K562 (cell line): ENCODE measurements around the gene ACSL5. TPM values are rescaled to one million over a fixed set of nuclear protein-coding genes. Genes with fewer than 3 reads are reported as not detected.

Experiments used
- ATAC-seq: fragments of 200-7000 bp; cut with Tn5 transposase; 3 replicates; pipeline ENCODE4 v1.9.1; 2020; ENCODE audit warnings: moderate library complexity
- BruUV-seq: library from RNA; stranded (reverse); fragments of 400-500 nt; replicated peaks from 2 replicates; lab custom pipeline; 2021; lab: Mats Ljungman, UMichigan
- CTCF ChIA-PET: fragments of 300-600 bp; formaldehyde crosslinking; extraction: SDS; loops from one replicate; lab custom pipeline; 2021; ENCODE audit warnings: low intra/inter-chr PET ratio; lab: Yijun Ruan, JAX
- POLR2A ChIA-PET: fragments of 300-600, 350-650 bp; sonication (Branson Sonifier 250); formaldehyde crosslinking; extraction: SDS; loops from one replicate; lab custom pipeline; 2021; ENCODE audit warnings: antibody characterized with exemption, inconsistent platforms; lab: Yijun Ruan, JAX
- DNase-seq, 4 experiments: peaks; one replicate each; pipeline versions ENCODE4 v3.0.0 to v3.0.0-alpha.2; 2011 to 2018; ENCODE audit warnings: low spot score in 3 of 4, mixed read lengths in 3 of 4; ENCODE audit errors: extremely low read depth in 1 of 4
- FAIRE-seq: peaks from 2 replicates; lab custom pipeline; 2011; peaks lifted over from hg19 to GRCh38; lab: Jason Lieb, UNC
- H2AFZ ChIP-seq: 2 replicates; pipeline ENCODE4 v1.6.0; 2011; ENCODE audit warnings: low read depth, low read length, control low read depth, inconsistent platforms
- H3K27ac ChIP-seq: fragments of 200-600 bp; 3 replicates; pipeline ENCODE4 v1.8.0; 2011; ENCODE audit warnings: low read depth, mild to moderate bottlenecking, control low read depth, inconsistent platforms, low read length, moderate library complexity, mixed read lengths; ENCODE audit errors: extremely low read depth
- H3K27me3 ChIP-seq, 2 experiments: fragments of 300-600 bp in 1 of 2; 2 replicates in 1 of 2; 3 replicates in 1 of 2; pipeline versions ENCODE4 v1.6.0 to v1.8.0; 2011; ENCODE audit warnings: inconsistent platforms in 2 of 2, low read length in 2 of 2, mild to moderate bottlenecking in 1 of 2, mixed read lengths in 1 of 2, moderate library complexity in 1 of 2; ENCODE audit not compliant: control insufficient read depth in 2 of 2, insufficient read depth in 2 of 2
- H3K36me3 ChIP-seq: fragments of 300-600 bp; 3 replicates; pipeline ENCODE4 v1.8.0; 2011; ENCODE audit warnings: mild to moderate bottlenecking, low read length, inconsistent platforms; ENCODE audit not compliant: control insufficient read depth, insufficient read depth
- H3K4me1 ChIP-seq, 2 experiments: fragments of 200-600 bp in 1 of 2; replicated peaks in 1 of 2; 2 replicates in 1 of 2; 3 replicates in 1 of 2; pipeline versions ENCODE4 v1.5.1 to v1.8.0; 2011; ENCODE audit warnings: inconsistent platforms in 2 of 2, low read length in 2 of 2, mild to moderate bottlenecking in 1 of 2, mixed read lengths in 1 of 2, moderate library complexity in 1 of 2; ENCODE audit not compliant: control insufficient read depth in 2 of 2, insufficient read depth in 2 of 2
- H3K4me2 ChIP-seq: 2 replicates; pipeline ENCODE4 v1.6.1; 2011; ENCODE audit warnings: low read length, control low read depth, inconsistent platforms, mixed read lengths; ENCODE audit not compliant: insufficient read depth
- H3K4me3 ChIP-seq: fragments of 200-600 bp; sonication (generic), shearing (Covaris generic); 2 replicates; pipeline ENCODE4 v1.5.1; 2016; ENCODE audit warnings: control low read depth, inconsistent platforms
- H3K79me2 ChIP-seq: fragments of 200-600 bp; 3 replicates; pipeline ENCODE4 v1.8.0; 2011; ENCODE audit warnings: low read length, inconsistent platforms; ENCODE audit not compliant: control insufficient read depth, insufficient read depth
- H3K9ac ChIP-seq, 2 experiments: 2 replicates each; pipeline versions ENCODE4 v1.6.0 to v1.6.1; 2011; ENCODE audit warnings: low read depth in 2 of 2, low read length in 2 of 2, control low read depth in 1 of 2, inconsistent platforms in 1 of 2, mild to moderate bottlenecking in 1 of 2, mixed read lengths in 1 of 2; ENCODE audit not compliant: insufficient read depth in 1 of 2
- H3K9me1 ChIP-seq: one replicate; pipeline ENCODE4 v1.6.0; 2011; ENCODE audit warnings: inconsistent platforms, mild to moderate bottlenecking, low read length, moderate library complexity; ENCODE audit not compliant: control insufficient read depth, insufficient read depth
- H3K9me3 ChIP-seq: replicated peaks from 2 replicates; pipeline ENCODE4 v1.5.1; 2011; ENCODE audit warnings: low read depth, low read length, inconsistent platforms; ENCODE audit not compliant: control insufficient read depth, insufficient read depth
- H4K20me1 ChIP-seq: replicated peaks from 2 replicates; pipeline ENCODE4 v1.6.1; 2011; ENCODE audit warnings: low read length, inconsistent platforms, mixed read lengths; ENCODE audit not compliant: control insufficient read depth, insufficient read depth
- CBX1 ChIP-seq: sonication (generic); IDR thresholded peaks from 2 replicates; pipeline ENCODE4 v1.6.1; 2016; ENCODE audit warnings: antibody characterized with exemption, low read depth, mild to moderate bottlenecking
- GTF2F1 ChIP-seq: IDR thresholded peaks from 2 replicates; pipeline ENCODE4 v1.6.1; 2011; ENCODE audit warnings: low read depth, low read length, improper control_type of control experiment
- HIVEP1 ChIP-seq: fragments of 250-450 bp; sonication (Bioruptor Pico); IDR thresholded peaks from 2 replicates; pipeline ENCODE4 v1.4.0; 2020; ENCODE audit warnings: mild to moderate bottlenecking
- NFIC ChIP-seq: fragments of 450-650 bp; IDR thresholded peaks from 2 replicates; pipeline ENCODE4 v1.6.1; 2017; ENCODE audit warnings: mild to moderate bottlenecking, inconsistent platforms
- TAF15 ChIP-seq: fragments of 200-400 bp; formaldehyde crosslinking; IDR thresholded peaks from 2 replicates; pipeline ENCODE4 v1.6.1; 2017; ENCODE audit warnings: mild to moderate bottlenecking, low read depth, low read length, moderate library complexity
- ZNF282 ChIP-seq: sonication (generic); formaldehyde crosslinking; IDR thresholded peaks from 2 replicates; pipeline ENCODE4 v1.8.1; 2023; ENCODE audit warnings: missing genetic modification reagents
- WGBS: fragments of 100-300 bp; shearing (Covaris generic); methylation state at CpG from one replicate; pipeline ENCODE4 v1.1.6; 2016; ENCODE audit warnings: low coverage, mixed read lengths; ENCODE audit not compliant: insufficient coverage; ENCODE audit errors: missing lambda C conversion rate; 5-methylcytosine and 5-hydroxymethylcytosine counted together
- in situ Hi-C: fragments of 300-500 bp; cut with MboI; formaldehyde crosslinking; loops from 4 replicates; pipeline ENCODE4 v1.15.0; 2018; ENCODE audit warnings: inconsistent platforms, mixed read lengths
- intact Hi-C: fragments of 100-400 bp; cut with micrococcal nuclease; formaldehyde crosslinking; loops from 2 replicates; pipeline ENCODE4 v1.14.2; 2022
- polyA plus RNA-seq, 8 experiments: library from polyadenylated mRNA; depleted of rRNA in 4 of 8; stranded (reverse) in 5 of 8; unstranded in 3 of 8; fragments of >200 nt; fragmentation: Nextera tagmentation in 2 of 8; fragmentation: Illumina TruSeq in 1 of 8; extraction: Ambion mirVana in 2 of 8; extraction: Trizol in 1 of 8; gene quantifications; 2 replicates each; pipeline versions ENCODE4 v1.2.1 to v1.2.3, GENCODE V29; 2011 to 2014; ENCODE audit warnings: inconsistent platforms in 1 of 8, missing spikeins in 1 of 8
- total RNA-seq, 7 experiments: library from RNA; depleted of rRNA in 6 of 7; stranded (reverse); fragments of >200 nt in 6 of 7; fragmentation: Illumina TruSeq in 2 of 7; extraction: Trizol in 2 of 7; gene quantifications; 2 replicates each; pipeline versions ENCODE4 v1.2.1 to v1.2.3, GENCODE V29; 2011 to 2021; ENCODE audit warnings: low replicate concordance in 1 of 7
- TF ChIP-seq, protein P1 (sequence below): fragments of 250-450 bp; sonication (Bioruptor Pico); IDR thresholded peaks from 2 replicates; pipeline ENCODE4 v1.8.0; 2022; ENCODE audit warnings: moderate library complexity, mild to moderate bottlenecking, inconsistent platforms

Gene ACSL5
- total and polyA plus RNA-seq, 9 of the 15 experiments (the other 6 are each of a cell fraction or from before 2014, with no cell fraction given): 0.19 to 1.4 (median 0.55) TPM

GRCh38 chr10:112397592-112397991, 23.7 kb downstream of the ACSL5 start:
- POLR2A ChIA-PET: no interaction called here
- TF ChIP-seq GTF2F1: no peak
- TF ChIP-seq TAF15: no peak
- TF ChIP-seq CBX1: no peak
- TF ChIP-seq NFIC: no peak
- TF ChIP-seq, protein P1, sequence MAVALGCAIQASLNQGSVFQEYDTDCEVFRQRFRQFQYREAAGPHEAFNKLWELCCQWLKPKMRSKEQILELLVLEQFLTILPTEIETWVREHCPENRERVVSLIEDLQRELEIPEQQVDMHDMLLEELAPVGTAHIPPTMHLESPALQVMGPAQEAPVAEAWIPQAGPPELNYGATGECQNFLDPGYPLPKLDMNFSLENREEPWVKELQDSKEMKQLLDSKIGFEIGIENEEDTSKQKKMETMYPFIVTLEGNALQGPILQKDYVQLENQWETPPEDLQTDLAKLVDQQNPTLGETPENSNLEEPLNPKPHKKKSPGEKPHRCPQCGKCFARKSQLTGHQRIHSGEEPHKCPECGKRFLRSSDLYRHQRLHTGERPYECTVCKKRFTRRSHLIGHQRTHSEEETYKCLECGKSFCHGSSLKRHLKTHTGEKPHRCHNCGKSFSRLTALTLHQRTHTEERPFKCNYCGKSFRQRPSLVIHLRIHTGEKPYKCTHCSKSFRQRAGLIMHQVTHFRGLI (CRISPR knock-in tag): no peak
- no peak for TF ChIP-seq HIVEP1
- TF ChIP-seq ZNF282 (CRISPR knock-in tag): no peak
- TF ChIP-seq, all 486 proteins: peak for 0
- in situ Hi-C loops: no loop called here
- no peaks in the 10 kb centered on the region for H3K9me1 ChIP-seq
- no peak overlapping the region for H3K27ac ChIP-seq
- no peaks in the 10 kb centered on the region for H3K9me3 ChIP-seq
- 10% methylated on average over 2 of the region's 2 CpGs for WGBS
- H3K4me3 ChIP-seq: no peak overlapping the region
- FAIRE-seq (no peak), ATAC-seq (no peak), DNase-seq (no peak)
- H3K36me3 ChIP-seq: no peaks in the 10 kb centered on the region
- CTCF ChIA-PET: no interaction called here
- H3K4me2 ChIP-seq: no peak overlapping the region
- H3K4me1 ChIP-seq: no peaks in the 10 kb centered on the region
- H2AFZ ChIP-seq: no peak overlapping the region
- H4K20me1 ChIP-seq: no peaks in the 10 kb centered on the region
- intact Hi-C loops: no loop called here
- H3K9ac ChIP-seq: no peak overlapping the region
- peaks cover 0 to 8% of the 10 kb centered on the region in 2 experiments; a peak in 2 of 5 replicates for H3K27me3 ChIP-seq
- no TSS peak for BruUV-seq
- H3K79me2 ChIP-seq: no peaks in the 10 kb centered on the region
